NCI-H187 treated with DMSO at 0.1 percent for 48 hours (cell line): Measurements from ENCODE around the gene PSAP.
"Not testable (repeated sequence)": the region's sequence is repeated elsewhere in the genome, so short reads cannot be mapped to it uniquely, and the experiment has no call there.

Experiments used
- DNase-seq: peaks from one replicate; lab custom pipeline; 2025; lab: John Stamatoyannopoulos, UW

PSAP gene

DNA sequence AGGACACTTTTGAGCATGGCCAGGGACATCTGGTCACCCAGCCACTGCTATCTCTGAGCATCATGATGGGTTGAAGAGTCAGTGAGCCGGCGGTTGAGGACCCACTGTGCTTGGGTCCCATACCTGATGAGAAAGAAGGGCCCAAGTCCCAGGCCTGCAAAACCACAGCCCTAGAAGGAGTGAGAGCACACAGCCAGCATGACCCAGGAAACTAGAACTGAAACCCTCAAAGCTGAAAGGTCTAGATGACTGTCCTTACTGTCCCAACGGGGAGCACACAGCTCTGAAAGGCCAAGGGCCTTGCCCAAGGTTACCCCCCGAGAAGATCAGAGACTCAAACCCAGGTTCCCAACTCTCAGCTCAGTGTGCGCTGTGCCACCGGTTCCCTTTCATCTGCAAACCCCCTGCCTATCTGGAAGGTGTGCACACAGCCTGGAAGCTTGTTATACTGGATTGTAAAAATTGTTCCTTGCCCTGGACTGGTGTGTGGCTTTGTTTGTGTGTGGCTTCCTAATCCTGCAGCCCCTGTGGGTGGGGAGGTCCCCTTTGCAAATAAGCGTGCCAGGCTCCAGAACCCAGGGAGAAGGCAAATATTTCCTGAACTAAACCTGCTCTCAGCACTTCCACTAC is 22.6 kb upstream of the PSAP start:
- no peak for DNase-seq

DNA sequence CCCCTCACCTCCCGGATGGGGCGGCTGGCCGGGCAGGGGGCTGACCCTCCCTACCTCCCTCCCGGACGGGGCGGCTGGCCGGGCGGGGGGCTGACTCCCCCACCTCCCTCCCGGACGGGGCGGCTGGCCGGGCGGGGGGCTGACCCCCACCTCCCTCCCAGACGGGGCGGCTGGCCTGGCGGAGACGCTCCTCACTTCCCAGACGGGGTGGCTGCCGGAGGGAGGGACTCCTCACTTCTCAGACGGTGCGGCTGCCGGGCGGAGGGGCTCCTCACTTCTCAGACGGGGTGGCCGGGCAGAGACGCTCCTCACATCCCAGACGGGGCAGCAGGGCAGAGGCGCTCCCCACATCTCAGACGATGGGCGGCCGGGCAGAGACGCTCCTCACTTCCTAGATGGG is 18.6 kb upstream of the PSAP start:
- DNase-seq: not testable (repeated sequence)

- DNase-seq: no peak
Observed at GRCh38 chr10:71868192-71868697, 17.2 kb upstream of the PSAP start.

GRCh38 chr10:71865561-71866041 is 14.6 kb upstream of the PSAP start:
- no peak for DNase-seq

GRCh38 chr10:71864911-71865361 is 13.9 kb upstream of the PSAP start:
- no peak for DNase-seq

DNA sequence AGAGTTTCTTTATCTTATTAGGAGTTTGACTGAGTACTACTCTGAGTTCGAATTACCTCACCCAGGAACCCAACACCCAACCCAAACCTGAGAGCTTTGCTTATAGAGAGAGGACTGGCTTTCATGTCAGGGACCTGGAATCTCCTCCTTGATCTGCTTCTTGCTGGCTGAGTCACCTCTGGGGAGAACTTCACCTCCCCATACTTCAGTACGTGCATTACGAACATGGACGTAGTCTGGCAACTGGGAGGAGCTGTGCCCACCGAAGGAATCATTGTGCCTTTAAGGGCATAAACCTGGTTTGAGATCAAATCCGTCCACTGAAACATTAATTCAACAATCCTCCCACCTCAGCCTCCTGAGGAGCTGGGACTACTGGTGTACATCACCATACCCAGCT is 12.2 kb upstream of the PSAP start:
- no peak for DNase-seq

GRCh38 chr10:71860243-71861029 is 9.4 kb upstream of the PSAP start:
- no peak for DNase-seq

- DNase-seq: no peak
Observed at GRCh38 chr10:71857934-71858890, 7.2 kb upstream of the PSAP start.

DNA sequence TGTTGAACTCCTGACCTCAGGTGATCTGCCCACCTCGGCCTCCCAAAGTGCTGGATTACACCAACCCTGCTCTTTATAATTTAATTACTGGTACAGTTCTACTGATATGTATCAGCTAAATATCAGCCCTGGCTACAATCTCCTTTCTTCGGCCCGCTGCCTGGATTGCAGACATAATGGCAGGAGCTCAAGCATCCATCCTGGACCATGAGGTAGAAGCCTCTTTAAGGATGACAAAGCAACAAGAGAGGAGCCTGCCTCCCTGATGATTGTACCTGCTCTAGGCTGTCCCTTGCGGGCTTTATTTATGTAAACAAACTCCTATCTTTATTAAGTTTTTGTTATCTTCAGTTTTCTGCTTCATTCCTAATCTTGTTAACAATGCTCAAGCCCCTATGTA is 5.6 kb upstream of the PSAP start:
- no peak for DNase-seq

DNA sequence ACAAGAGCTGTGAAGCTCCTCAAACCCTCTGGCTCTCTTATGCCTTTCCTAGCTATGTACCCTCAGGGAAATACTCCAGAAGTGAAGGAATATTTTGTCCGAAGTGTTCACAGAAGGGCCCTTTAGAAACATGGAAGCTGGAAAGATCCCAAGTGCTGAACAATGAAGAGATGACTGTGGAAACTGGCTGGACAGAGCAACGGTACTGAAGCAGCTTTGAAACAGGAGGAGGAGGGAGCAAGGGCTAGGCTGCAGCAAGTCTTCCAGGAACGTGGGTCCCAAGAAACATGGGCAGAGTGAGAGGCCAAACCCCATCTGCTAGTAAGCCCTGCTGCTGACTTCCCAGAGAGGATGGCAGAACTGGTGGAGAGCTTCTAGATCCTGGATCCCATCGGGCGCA is 3.0 kb upstream of the PSAP start:
- DNase-seq: no peak

- no peak for DNase-seq
Observed at GRCh38 chr10:71852355-71852937, 1.4 kb upstream of the PSAP start.

- not testable (repeated sequence) for DNase-seq
Observed at GRCh38 chr10:71851465-71852095, 529 bp upstream of the PSAP start.

DNA sequence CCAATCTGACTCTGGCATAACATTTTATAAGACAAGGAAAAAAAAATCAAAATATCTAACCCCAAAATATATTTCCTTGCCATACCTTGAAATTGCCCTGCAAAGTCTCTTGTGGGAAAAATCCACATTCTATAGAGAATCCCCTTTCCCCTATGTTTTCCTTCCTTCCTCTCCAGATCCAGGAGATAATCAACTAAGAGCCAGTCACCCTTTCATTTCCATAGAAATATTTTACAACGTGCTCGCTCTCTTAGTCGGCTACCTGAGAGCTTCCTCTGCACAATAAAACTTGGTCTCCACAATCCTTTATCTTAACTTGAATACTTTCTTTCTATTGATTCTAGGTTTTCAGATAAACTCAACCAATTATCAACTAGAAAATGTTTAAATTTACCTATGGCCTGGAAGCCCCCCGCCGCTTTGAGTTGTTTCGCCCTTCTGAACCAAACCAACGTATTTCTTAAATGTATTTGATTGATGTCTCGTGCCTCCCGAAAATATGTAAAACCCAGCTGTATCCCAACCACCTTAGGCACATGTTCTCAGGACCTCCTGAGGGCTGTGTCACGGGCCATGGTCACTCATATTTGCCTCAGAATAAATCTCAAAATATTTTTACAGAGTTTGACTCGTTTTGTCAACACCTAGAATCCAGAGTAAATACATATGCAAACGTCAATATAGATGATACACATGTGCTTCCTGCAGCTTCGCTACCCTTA is 869 bp downstream of the PSAP start:
- DNase-seq: no peak

GRCh38 chr10:71849461-71849908 is 1.6 kb downstream of the PSAP start:
- no peak for DNase-seq

DNA sequence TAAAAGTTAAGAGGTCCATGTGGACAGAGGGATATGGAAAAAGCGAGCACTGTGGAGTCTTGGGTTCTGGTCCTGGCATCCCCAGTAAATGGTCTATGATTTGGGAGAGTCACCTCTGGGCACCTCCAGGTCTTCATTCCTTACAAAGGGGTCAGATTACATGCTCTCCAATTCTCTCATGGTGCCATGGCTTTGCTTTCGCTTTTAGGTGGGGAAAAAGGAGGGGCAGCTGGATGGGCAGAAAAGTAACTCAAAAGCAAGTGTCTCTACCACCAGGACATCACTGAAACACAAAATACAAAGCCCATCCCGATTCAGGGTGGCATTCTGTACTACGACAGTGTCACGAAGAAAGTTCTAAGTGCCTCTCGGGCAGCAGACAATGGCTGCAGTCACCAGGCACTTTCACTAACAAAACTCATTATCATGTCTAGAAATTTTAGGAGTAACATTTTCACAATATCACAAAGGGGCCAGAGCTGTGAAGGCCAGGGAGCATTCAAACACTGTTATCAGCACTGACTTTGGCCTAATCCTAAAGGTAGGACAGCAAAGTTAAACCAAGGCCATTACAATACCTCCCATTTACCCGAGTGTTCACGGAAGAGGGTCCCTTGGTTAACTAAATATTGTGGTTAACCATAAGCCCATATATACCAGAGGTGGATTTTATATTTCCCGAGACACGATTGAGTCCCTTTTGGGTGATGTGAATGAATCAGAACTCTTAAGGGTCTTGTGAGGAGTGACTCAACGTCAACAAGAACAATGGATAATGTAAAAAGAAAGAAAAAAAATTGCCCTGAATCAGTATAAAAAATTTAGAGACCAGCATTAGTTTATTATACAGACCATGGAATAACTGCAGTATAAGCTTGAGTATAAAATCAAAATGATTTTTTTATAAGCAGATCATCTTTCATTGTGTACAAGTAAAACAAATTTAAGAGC is 2.5 kb downstream of the PSAP start:
- DNase-seq: no peak

DNA sequence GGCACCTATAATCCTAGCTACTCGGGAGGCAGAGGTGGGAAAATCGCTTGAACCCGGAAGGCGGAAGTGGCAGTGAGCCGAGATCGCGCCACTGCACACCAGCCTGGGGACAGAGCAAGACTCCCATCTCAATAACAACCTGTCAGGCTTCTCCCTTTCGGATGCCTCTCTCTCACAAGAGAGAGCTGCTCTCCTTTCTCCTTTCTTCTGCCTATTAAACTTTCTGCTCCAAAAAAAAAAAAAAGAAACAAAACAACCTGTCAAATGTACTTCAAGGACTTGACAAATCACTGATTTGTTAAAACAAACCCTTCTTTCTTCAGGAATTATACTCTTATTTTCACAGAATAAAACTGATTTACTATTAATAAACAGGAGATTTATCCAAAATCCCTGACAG is 3.6 kb downstream of the PSAP start:
- no peak for DNase-seq

DNA sequence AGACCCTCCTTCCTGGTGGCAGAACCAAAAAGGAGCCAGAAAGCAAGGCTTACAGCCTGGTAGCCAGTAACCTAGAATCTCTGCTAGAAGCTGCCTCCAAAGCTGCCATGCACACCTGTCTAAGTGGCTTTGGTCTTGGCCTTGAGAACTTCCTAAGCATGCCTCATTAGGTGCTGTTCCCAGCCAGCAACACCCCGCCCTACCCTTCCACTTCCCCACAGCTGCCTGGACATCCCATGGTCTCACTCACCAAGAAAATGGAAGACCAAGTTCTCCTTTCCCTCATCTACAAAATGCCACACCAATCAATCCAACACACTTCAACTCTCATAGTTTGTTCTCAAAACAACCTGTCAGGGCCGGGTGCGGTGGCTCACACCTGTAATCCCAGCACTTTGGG is 4.2 kb downstream of the PSAP start:
- no peak for DNase-seq

DNA sequence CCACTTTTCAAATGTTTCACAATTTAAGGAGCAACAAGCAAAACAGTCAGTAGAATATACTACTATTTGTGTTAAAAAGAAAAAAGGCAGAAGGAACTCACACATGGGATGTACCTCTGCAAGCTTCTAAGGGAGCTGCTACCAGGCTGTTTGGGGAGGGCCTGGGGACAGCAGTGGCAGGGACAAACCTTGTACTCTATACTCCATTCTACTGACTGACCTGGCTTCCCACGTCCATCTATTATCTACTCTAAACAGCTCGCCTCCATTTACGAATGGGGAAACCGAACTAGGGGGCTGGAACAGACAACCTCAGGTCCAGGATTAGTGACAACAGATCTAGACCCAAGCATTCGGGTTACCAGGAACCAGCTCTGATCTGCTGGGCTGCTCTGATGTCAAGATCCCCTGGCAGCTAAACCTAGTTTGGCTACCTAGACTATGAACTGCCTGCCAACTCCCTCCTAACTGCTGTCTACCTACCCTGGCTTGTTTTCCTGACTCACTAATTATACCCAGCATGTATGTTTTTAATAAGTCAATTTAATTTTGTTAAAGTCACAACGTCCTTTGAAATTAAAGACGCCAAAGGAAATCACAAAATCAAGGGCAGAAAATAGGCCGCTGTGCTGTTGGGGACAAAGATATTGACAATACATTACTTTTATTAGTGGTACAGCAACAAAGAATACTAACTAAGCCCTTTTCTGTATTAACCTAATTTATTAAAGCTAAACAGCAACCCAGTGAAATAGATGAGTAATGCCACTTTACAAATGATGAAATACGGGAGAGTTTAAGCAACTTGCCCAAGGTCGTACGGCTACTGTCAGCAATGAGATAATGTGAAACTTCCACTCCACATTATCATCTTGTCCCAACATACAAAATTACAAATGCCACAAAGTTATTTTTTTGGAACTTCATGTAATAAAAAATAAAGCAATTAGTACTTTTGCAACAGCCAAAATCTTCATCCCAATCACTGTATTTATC is 5.3 kb downstream of the PSAP start:
- DNase-seq: no peak
